NCI-H1105 treated with DMSO at 0.1 percent for 48 hours (cell line): ENCODE measurements around the gene PPP1R12B.
A peak's percentile ranks its signal among the peaks of the same experiment; 100 is the strongest.
"Not testable (repeated sequence)": the region's sequence is repeated elsewhere in the genome, so short reads cannot be mapped to it uniquely, and the experiment has no call there.

Source experiments
- DNase-seq: peaks from one replicate; lab custom pipeline; 2025; lab: John Stamatoyannopoulos, UW

The PPP1R12B gene

DNA sequence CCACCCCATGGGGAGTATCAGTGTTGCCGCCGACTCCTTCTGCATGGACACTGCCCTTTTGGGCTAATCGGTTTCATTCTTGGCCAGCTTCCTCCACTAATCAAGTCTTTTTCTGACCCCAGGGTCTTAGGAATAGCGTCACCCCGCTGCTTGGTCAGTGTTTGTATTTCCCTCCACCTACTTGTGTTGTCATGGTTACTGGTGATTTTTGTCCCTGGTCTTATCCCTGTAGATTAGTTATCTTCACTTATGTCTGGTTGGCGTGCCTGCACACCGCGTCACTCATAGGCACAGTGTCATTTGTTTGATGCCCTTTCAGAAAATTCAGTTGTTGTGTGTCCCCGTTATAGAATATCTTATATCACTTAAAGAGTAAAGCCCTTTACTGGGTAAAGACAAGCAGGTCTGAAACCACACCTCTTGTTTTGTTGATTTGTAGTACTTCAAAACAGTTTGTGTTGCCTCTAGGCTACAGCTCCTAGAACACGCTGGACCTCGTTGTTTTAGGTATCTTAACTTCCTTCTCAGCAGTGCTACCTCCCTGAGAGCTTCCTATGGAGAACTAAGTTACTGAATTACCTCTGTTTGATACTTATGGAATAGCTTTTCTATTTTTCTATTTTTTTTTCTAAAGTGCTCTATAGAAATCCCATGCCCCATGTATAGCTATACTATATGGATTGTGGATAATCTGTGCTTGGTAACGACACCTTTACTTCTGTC, 868 bp downstream of the PPP1R12B start:
- peak; percentile 22 for DNase-seq

GRCh38 chr1:202351725-202352124, 3.2 kb downstream of the PPP1R12B start:
- DNase-seq = no peak

DNA sequence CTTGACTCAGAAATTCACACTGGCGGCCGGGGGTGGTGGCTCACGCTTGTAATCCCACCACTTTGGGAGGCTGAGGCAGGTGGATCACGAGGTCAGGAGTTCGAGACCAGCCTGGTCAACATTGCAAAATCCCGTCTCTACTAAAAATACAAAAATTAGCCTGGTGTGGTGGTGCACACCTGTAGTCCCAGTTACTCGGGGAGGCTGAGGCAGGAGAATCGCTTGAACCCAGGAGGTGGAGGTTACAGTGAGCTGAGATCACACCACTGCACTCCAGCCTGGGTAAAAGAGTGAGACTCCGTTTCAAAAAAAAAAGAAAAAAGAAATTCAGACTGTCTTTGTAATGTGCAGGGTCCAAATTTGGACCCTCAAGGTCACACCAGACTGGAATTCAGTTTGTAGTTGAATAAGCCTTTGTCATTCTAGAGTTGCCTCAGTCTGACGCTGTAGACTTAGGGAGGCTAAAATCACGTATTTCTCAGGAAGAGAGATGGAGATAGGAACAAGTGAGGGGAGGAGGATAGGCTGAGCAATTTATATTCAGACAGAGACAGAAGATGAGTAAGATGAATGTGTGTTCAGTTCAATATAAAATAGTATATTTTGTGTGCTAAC, 4.2 kb downstream of the PPP1R12B start:
- DNase-seq = not testable (repeated sequence)

GRCh38 chr1:202355944-202356553, 7.5 kb downstream of the PPP1R12B start:
- no peak for DNase-seq

GRCh38 chr1:202357506-202357905, 9.0 kb downstream of the PPP1R12B start:
- DNase-seq = no peak

DNA sequence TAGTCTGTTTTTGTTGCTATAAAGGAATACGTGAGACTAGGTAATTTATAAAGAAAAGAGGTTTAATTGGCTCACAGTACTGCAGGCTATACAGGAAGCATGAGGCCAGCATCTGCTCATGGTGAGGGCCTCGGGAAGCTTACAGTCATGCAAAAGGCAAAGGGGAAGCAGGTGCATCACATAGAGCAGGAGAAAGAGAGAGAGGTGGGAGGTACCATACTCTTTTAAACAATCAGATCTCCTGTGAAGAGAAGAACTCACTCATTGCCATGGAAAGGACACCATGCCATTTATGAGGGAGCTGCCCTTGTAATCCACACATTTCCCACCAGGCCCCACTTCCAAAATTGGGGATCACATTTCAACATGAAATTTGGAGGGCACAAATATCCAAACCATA, 12.7 kb downstream of the PPP1R12B start:
- DNase-seq = no peak

GRCh38 chr1:202361701-202362100, 13.2 kb downstream of the PPP1R12B start:
- no peak for DNase-seq

DNA sequence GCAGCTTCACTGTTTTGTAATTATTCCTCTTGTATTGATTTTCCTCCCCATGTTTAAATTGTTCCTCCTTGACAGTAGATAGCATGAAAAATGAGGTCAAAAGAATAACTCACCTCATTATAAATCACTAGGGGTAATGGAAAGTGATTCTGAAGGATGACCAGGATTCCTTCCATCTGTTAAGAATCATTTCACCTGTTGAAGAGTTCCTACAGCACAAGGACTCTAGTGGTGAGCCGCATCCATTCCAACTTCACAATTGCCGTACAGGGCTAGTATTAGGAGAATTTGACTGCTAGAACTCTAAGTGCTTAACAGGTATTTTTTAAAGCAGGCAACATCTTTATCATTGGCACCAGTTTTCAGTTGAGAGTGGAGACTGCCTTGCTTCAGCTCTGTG, 13.7 kb downstream of the PPP1R12B start:
- no peak for DNase-seq

DNA sequence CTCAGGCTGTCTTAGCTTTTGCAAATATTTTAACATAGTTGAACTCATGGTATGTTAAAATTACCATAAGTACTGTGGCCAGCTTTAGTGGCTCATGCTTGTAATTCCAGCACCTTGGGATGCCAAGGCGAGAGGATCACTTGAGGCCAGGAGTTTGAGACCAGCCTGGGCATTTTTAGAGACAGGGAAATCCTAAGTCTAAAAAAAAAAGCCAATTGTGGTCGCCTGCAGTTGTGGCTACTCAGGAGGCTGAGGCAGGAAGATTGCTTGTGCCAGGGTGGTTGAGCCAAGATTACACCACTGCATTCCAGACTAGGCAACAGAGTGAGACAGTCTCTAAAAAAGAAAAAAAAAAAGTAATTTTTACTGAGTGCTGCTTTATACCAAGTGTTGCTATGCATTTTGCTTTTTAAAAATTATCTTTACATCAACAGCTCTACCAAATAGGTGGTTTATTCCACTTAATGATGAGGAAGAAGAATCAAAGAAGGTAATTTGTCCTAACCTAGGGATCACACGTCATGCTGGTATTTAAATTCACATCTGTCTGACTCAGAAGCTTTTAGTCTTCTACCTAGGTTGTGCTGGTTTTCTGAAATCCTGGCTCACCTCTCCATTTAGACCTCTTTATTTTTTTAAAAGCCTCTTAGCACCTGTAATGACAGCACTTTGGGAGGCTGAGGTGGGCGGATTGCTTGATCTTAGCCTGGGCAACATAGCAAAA, 16.8 kb downstream of the PPP1R12B start:
- DNase-seq = no peak

GRCh38 chr1:202367271-202367670, 18.8 kb downstream of the PPP1R12B start:
- no peak for DNase-seq

GRCh38 chr1:202370906-202371305, 22.4 kb downstream of the PPP1R12B start:
- not testable (repeated sequence) for DNase-seq

DNA sequence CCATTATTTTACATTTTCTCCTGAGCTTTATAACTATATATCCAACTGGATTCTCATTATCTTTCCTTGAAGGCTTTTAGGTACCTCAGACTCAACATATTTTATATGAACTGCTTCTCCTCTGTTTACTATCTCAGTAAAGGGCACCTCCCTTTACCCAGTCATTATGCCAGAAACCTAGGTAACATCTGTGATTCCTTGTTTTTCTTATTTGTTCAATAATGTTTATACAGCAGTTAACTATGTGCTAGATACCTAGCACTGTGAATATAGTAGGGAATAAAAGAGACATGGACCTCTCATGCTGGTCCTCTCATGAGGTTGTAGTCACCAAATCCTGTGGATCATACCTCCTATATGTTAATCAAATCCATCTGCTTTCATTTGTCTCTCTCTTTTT, 25.6 kb downstream of the PPP1R12B start:
- no peak for DNase-seq

DNA sequence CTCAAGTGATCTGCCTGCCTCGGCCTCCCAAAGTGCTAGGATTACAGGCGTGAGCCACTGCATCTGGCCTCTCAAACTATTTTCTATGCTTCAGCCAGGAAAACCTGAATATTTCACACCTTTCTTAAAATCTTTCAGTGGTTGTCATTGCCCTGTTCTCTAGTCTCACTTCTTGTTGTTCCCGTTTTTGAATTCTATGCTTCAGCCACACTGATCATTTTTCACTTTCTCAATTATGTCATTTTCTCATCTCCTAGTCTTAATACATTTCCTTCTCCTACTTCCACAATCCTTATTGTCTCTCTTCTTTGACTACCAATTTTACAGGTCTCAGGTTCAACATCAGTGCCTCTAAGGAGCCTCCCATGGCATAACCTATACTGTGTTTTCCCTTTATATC, 26.7 kb downstream of the PPP1R12B start:
- not testable (repeated sequence) for DNase-seq

GRCh38 chr1:202376247-202376646, 27.7 kb downstream of the PPP1R12B start:
- DNase-seq = no peak

- DNase-seq = not testable (repeated sequence)
Measured at GRCh38 chr1:202379884-202380529, 31.5 kb downstream of the PPP1R12B start.

GRCh38 chr1:202380535-202380934, 32.0 kb downstream of the PPP1R12B start:
- DNase-seq = not testable (repeated sequence)

DNA sequence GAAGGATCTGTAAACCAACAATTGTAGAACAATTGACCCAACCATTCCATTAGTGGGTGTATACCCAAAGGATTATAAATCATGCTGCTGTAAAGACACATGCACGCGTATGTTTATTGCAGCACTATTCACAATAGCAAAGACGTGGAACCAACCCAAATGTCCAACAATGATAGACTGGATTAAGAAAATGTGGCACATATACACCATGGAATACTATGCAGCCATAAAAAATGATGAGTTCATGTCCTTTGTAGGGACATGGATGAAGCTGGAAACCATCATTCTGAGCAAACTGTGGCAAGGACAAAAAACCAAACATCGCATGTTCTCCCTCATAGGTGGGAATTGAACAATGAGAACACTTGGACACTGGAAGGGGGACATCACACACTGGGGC, 33.4 kb downstream of the PPP1R12B start:
- DNase-seq = not testable (repeated sequence)

- DNase-seq = not testable (repeated sequence)
Measured at GRCh38 chr1:202395831-202396230, 47.3 kb downstream of the PPP1R12B start.

DNA sequence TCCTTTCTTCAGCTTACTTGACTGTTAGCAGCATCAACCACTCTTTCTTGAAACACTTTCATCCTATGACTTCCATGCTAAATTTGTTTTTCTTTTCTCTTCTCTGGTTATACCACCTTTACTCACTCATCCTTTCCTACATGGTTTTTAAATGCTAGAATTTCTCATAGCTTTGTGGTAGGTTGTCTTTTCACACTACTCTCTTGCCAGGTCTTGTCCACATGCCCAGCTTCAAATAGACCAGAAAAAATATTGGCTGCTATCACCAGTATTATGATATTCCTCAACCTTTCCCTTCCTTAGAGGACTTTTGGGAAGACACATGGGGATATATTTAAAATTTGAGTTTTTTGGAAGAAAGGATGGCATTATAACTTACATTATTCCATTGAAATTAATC, 48.8 kb downstream of the PPP1R12B start:
- no peak for DNase-seq

DNA sequence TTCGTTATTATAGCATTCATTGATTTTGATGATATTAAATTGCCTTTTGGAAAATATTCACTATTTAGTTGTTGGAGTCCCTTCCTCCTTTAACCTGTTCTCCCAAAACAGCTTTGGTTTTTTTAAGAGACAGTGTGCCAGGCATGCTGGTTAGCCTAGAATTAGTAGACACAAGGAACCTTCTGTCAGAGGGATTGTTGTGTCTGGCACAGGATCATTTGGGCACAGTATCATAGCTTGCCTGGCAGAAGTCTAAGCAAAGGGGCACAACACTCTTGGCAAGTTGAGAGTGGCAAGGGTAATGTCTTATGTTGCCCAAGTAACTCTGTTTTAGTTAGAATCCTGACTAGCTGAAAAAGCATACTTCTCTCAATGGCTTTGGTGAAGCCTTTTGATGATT, 49.9 kb downstream of the PPP1R12B start:
- not testable (repeated sequence) for DNase-seq

GRCh38 chr1:202401771-202402170, 53.3 kb downstream of the PPP1R12B start:
- not testable (repeated sequence) for DNase-seq

GRCh38 chr1:202403381-202403780, 54.9 kb downstream of the PPP1R12B start:
- DNase-seq = not testable (repeated sequence)
